Measurements from ENCODE around the gene APOM. TPM values are rescaled to one million over a fixed set of nuclear protein-coding genes. Genes with fewer than 3 reads are reported as not detected.

The APOM gene
- total RNA-seq, result 1 to 10 TPM; 5.1 to 5.7 TPM

GRCh38 chr6:31655349-31656237, at the start of gene APOM:
Gene APOM (plus strand): TSS chr6:31655894. CDS start chr6:31655967, 73 bp downstream.
- no peak within 1 kb of the TSS for H3K4me3 Mint-ChIP-seq
- H3K9me3 Mint-ChIP-seq, result no peaks in the 10 kb centered on the region
- H3K27ac Mint-ChIP-seq, result peak within 1 kb of the TSS; percentile 12
- peaks cover 6% of the 10 kb centered on the region for H3K27me3 Mint-ChIP-seq
- H3K36me3 Mint-ChIP-seq, result peaks cover 50% of the 10 kb centered on the region
- peaks cover 58% of the 10 kb centered on the region for H3K4me1 Mint-ChIP-seq
- no peak for DNase-seq

DNA sequence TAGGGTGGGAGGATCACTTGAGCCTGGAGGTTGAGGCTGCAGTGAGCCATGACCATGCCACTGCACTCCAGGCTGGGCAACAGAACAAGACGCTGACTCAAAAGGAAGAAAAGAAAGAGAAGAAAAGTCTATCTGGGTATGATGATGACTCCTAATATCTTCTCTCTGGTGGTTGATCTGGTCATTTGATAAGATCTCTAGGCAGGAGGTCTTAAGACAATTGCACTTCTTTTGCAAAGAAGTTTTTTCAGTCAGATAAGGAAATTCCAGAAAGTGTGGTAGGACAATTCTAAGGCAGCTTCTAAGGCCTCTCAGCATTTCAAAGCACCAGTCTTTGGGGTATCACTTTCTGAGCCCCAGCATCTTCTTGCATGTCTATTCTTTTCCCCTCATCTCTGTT, 48.4 kb upstream of the APOM start:
- Mint-ChIP-seq H3K4me3 (no peak overlapping the region), H3K4me1 (no peaks in the 10 kb centered on the region), H3K36me3 (no peaks in the 10 kb centered on the region), H3K27ac (no peak overlapping the region), H3K9me3 (no peaks in the 10 kb centered on the region), H3K27me3 (no peaks in the 10 kb centered on the region)
- no peak for DNase-seq

DNA sequence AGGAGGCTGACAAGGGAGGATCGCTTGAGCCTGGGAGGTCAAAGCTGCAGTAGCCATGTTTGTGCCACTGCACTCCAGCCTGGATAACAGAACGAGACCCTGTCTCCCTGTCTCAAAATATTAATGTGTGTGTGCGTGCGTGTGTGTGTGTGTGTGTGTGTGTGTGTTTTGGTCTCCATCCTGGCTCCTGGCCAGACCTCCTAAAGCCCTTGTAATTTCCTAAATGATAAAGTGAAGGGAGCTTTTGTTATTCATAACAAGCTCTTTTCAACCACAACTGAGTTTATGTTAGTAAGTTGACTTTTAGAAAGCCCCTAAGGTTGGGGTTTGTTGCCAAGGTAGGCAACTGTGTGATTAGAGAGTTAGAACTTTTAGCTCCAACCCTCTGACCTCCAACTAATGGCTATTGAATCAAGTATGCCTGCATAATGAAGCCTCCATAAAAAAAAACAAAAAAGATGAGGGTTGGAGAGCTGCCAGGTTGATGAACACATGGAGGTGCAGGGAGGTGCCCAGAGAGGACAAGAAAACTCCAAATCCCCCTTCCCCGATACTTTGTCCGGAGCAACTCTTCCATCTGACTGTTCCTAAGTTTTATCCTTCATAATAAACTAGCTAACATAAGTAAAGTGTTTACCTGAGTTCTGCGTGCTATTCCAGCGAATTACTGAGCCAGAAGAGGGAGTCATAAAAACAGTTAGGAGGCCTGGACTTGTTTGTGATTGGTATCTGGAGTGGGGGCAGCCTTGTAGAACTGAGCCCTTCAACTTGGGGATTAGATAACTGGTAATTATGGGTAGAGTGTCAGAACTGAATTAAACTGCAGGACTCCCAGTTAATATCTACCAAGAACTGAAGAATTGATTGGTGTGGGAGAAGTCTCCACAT, 45.9 kb upstream of the APOM start:
- no peak overlapping the region for H3K27ac Mint-ChIP-seq
- no peaks in the 10 kb centered on the region for H3K27me3 Mint-ChIP-seq
- peaks cover 6% of the 10 kb centered on the region for H3K4me1 Mint-ChIP-seq
- H3K4me3 Mint-ChIP-seq, result no peak overlapping the region
- H3K9me3 Mint-ChIP-seq, result no peaks in the 10 kb centered on the region
- no peak for DNase-seq
- no peaks in the 10 kb centered on the region for H3K36me3 Mint-ChIP-seq

- no peak for DNase-seq
- H3K9me3 Mint-ChIP-seq, result no peaks in the 10 kb centered on the region
- peaks cover 18% of the 10 kb centered on the region for H3K4me1 Mint-ChIP-seq
- no peak overlapping the region for H3K27ac Mint-ChIP-seq
- no peaks in the 10 kb centered on the region for H3K27me3 Mint-ChIP-seq
- H3K4me3 Mint-ChIP-seq, result no peak overlapping the region
- H3K36me3 Mint-ChIP-seq, result peaks cover under 1% of the 10 kb centered on the region
These were observed 44.7 kb upstream of the APOM start for GRCh38 chr6:31610968-31611367.

DNA sequence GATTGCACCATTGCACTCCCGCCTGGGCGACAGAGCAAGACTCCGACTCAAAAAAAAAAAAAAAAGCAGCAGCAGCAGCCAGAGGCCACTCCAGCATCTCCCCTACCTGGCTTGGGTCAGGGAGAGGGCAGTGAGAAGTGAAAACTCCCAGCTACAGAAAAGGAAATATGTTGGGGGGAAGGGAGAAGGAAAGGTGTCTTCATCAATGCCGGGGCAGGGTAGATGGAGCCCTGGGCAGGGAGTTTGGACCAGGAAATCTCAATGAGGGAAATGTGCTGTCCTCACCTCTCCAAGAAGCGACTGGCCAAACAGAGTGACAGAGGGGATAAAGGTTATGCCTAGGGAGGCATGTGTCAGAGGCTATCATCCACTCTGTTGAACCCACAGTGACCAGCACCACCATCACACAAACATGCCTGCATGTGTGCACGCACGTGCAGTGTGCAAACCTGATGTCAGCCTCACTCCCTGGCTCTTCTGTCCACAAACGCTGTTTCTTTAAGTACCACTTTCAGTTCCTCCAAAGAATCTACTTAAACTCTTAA, 41.5 kb upstream of the APOM start:
- Mint-ChIP-seq H3K9me3 (no peaks in the 10 kb centered on the region), H3K4me3 (no peak overlapping the region), H3K27ac (no peak overlapping the region), H3K4me1 (peaks cover 36% of the 10 kb centered on the region), H3K27me3 (no peaks in the 10 kb centered on the region), H3K36me3 (peaks cover 17% of the 10 kb centered on the region)
- no peak for DNase-seq

GRCh38 chr6:31614684-31615578, 40.8 kb upstream of the APOM start, which contains the start of gene AIF1:
Gene AIF1 (plus strand): TSS chr6:31615234. CDS start chr6:31615330, 96 bp downstream.
- Mint-ChIP-seq H3K36me3 (peaks cover 22% of the 10 kb centered on the region), H3K9me3 (no peaks in the 10 kb centered on the region), H3K27ac (peak within 1 kb of the TSS; percentile 92), H3K27me3 (no peaks in the 10 kb centered on the region), H3K4me1 (peaks cover 38% of the 10 kb centered on the region), H3K4me3 (peak within 1 kb of the TSS; percentile 90)
- DNase-seq, result no peak

DNA sequence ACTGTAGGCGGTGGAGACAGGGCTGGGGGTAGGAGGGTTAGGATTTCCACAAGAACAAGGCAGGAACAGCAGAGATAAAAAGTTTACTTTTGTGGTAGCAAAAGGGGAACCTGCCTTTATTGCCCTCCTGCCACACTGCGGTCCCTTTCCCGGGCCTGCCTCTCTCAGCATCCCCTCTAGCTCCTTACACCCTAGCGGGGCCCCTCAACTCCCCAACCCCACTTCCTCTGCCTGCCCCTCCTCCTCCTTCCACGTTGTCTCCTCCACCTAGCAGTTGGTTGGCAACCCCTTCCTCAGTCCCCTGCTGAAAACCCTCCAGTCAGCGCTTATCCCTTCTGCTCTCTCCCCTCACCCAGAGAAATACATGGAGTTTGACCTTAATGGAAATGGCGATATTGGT, 39.9 kb upstream of the APOM start:
- peak; percentile 47 for DNase-seq
- H3K4me1 Mint-ChIP-seq, result peaks cover 38% of the 10 kb centered on the region
- H3K36me3 Mint-ChIP-seq, result peaks cover 22% of the 10 kb centered on the region
- peak overlapping the region; percentile 92 for H3K27ac Mint-ChIP-seq
- peaks cover 4% of the 10 kb centered on the region for H3K27me3 Mint-ChIP-seq
- H3K9me3 Mint-ChIP-seq, result no peaks in the 10 kb centered on the region
- peak overlapping the region; percentile 90 for H3K4me3 Mint-ChIP-seq

GRCh38 chr6:31617010-31617409, 38.7 kb upstream of the APOM start:
- Mint-ChIP-seq H3K9me3 (no peaks in the 10 kb centered on the region), H3K27me3 (peaks cover 4% of the 10 kb centered on the region), H3K4me1 (peaks cover 39% of the 10 kb centered on the region), H3K36me3 (peaks cover 32% of the 10 kb centered on the region), H3K27ac (peak overlapping the region; percentile 92), H3K4me3 (peak overlapping the region; percentile 90)
- DNase-seq, result no peak

GRCh38 chr6:31619805-31620585, 35.7 kb upstream of the APOM start:
- Mint-ChIP-seq H3K9me3 (no peaks in the 10 kb centered on the region), H3K4me1 (peaks cover 43% of the 10 kb centered on the region), H3K27ac (peak overlapping the region; percentile 97), H3K36me3 (peaks cover 54% of the 10 kb centered on the region), H3K4me3 (peak overlapping the region; percentile 85), H3K27me3 (peaks cover 4% of the 10 kb centered on the region)
- peak; percentile 98 for DNase-seq

DNA sequence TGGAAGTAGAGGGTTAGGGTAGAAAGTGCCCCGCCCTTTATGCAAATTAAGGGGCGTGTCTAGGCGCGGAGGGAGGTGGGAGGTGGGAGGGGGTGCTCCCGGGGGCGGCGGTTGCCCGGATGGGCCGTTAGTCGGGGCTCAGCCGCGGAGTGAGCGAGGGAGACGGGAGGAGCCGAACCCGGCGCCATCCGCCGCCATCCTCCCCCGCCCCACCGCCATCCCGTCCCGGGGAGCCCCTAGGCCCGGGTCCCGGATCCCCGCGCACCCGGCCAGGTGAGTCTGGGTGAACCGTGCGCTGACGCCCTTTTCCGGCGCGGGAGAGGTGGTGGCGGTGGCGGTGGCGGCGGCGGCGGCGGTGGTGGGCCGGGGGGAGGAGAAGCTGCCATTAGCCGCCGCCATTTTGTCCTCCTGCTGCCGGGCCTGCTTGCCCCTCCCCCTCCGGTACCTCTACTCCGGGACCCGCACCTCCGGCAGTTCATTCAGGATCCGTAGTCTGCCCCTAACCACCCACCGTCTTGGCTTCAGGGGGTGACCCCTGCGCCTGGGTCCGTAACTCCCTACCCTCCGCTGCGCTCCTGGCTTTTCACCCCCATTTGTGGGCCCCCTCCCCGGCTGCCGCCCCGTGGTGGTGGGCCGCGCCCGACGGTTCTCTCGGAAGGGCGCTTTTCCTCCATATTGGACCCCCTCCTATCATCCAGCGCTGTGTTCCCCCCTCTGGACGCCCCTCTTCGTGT, 34.9 kb upstream of the APOM start, which contains the start of gene PRRC2A:
Gene PRRC2A, plus strand, starts transcription at position 130 of the 734 bp plus-strand sequence. CDS start 2,075 bp downstream, outside the sequence.
- Mint-ChIP-seq H3K36me3 (peaks cover 60% of the 10 kb centered on the region), H3K4me3 (peak within 1 kb of the TSS; percentile 85), H3K9me3 (no peaks in the 10 kb centered on the region), H3K4me1 (peaks cover 35% of the 10 kb centered on the region), H3K27me3 (peaks cover 4% of the 10 kb centered on the region), H3K27ac (peak within 1 kb of the TSS; percentile 97)
- DNase-seq, result no peak

DNA sequence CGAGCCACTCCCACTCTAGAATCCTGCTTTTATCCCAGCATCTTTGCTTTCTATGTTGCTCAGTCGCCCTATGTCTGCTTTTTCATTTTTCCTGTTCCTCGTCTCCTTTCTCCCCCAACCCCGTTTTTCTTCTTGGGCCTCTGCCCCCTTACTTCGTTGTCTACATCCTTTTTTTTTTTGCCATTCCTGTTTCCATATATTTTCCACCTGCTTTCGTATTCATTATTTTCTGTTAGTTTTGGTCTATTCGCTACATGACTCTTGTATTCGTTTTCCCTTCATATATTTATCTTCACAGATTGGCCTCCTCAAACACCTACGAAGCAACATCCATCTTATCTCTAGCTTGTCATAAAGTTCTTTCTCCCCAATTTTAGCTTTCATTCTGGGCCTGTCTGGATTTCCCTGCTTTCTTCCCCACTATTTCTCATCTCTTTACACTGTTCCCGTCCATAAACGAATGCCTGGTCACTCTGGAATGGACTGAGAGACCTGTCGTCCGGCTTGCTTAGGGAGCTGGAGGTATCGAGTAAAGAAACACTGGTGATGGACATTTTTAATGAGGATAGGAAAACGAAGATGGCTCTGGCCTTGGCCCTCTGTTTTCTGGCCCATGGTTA, 34.3 kb upstream of the APOM start:
- Mint-ChIP-seq H3K4me1 (peaks cover 31% of the 10 kb centered on the region), H3K27ac (peak overlapping the region; percentile 97), H3K36me3 (peaks cover 61% of the 10 kb centered on the region), H3K27me3 (peaks cover 4% of the 10 kb centered on the region), H3K9me3 (no peaks in the 10 kb centered on the region), H3K4me3 (peak overlapping the region; percentile 85)
- no peak for DNase-seq

DNA sequence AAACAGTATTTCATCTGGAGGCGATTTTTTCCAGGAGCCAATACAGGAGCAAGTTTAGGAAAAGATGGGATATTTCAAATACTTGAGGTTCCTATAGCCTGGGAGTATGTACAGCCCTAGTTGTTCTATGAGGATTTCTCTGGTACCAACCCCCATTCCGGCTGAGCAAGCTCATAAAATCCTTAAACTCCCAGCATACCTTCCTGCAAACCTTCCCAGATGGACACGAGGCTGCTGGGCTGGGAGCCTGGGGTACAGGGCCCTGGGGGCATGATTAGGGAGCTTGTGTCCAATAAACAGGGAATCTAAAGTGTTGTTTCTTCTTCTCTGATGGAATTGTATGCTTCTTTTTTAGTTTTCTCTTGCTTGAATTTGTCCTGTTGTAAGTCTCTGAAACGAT, 33.7 kb upstream of the APOM start:
- Mint-ChIP-seq H3K27me3 (peaks cover 4% of the 10 kb centered on the region), H3K4me3 (peak overlapping the region; percentile 85), H3K4me1 (peaks cover 26% of the 10 kb centered on the region), H3K9me3 (no peaks in the 10 kb centered on the region), H3K36me3 (peaks cover 59% of the 10 kb centered on the region), H3K27ac (peak overlapping the region; percentile 97)
- DNase-seq, result no peak

Measured in activated naive CD8-positive, alpha-beta T cell treated with anti-CD3 and anti-CD28 coated beads for 36 hours (primary cell).